Stimulated activated CD4-positive, alpha-beta T cell treated with anti-CD3 and anti-CD28 coated beads, Interleukin-12 subunit alpha, Interleukin-12 subunit beta, amount 100 ng/mL, for 24 hours (primary cell): ENCODE data around the gene IFIT2.
"Not testable (repeated sequence)": the region's sequence is repeated elsewhere in the genome, so short reads cannot be mapped to it uniquely, and the experiment has no call there.

ENCODE experiments used
- DNase-seq, 2 experiments: peaks; one replicate each; pipeline ENCODE4 v3.0.0-alpha.2; 2020; ENCODE audit warnings: low read depth in 2 of 2

IFIT2 gene

GRCh38 chr10:89301721-89302445 is at the start of gene IFIT2:
IFIT2 (plus strand) TSS chr10:89302046; CDS start chr10:89302124, 78 bp downstream.
- no peak for DNase-seq

GRCh38 chr10:89252225-89252585 is 49.6 kb upstream of the IFIT2 start:
- no peak for DNase-seq

- DNase-seq = not testable (repeated sequence)
Measured at GRCh38 chr10:89255091-89255579, 46.7 kb upstream of the IFIT2 start.

- no peak for DNase-seq
Measured at GRCh38 chr10:89255793-89256192, 46.1 kb upstream of the IFIT2 start.

GRCh38 chr10:89256340-89256739 is 45.5 kb upstream of the IFIT2 start:
- no peak for DNase-seq

- DNase-seq = no peak
Measured at GRCh38 chr10:89256962-89257361, 44.9 kb upstream of the IFIT2 start.

- no peak for DNase-seq
Measured at GRCh38 chr10:89257581-89257980, 44.3 kb upstream of the IFIT2 start.

GRCh38 chr10:89258881-89259280 is 43.0 kb upstream of the IFIT2 start:
- no peak for DNase-seq

GRCh38 chr10:89262086-89263051 is 39.5 kb upstream of the IFIT2 start:
- DNase-seq = no peak

GRCh38 chr10:89263091-89263490 is 38.8 kb upstream of the IFIT2 start:
- no peak for DNase-seq

- DNase-seq = no peak
Measured at GRCh38 chr10:89263531-89263930, 38.3 kb upstream of the IFIT2 start.

- DNase-seq = no peak
Measured at GRCh38 chr10:89266721-89267453, 35.0 kb upstream of the IFIT2 start.

- no peak for DNase-seq
Measured at GRCh38 chr10:89269433-89270152, 32.3 kb upstream of the IFIT2 start.

- DNase-seq = no peak
Measured at GRCh38 chr10:89270153-89270483, 31.7 kb upstream of the IFIT2 start.

GRCh38 chr10:89271532-89271931 is 30.3 kb upstream of the IFIT2 start:
- DNase-seq = no peak

GRCh38 chr10:89273680-89274079 is 28.2 kb upstream of the IFIT2 start:
- no peak for DNase-seq

GRCh38 chr10:89274928-89275327 is 26.9 kb upstream of the IFIT2 start:
- DNase-seq = no peak

- no peak for DNase-seq
Measured at GRCh38 chr10:89275383-89275782, 26.5 kb upstream of the IFIT2 start.

GRCh38 chr10:89278034-89278535 is 23.8 kb upstream of the IFIT2 start:
- DNase-seq = no peak

GRCh38 chr10:89278900-89279392 is 22.9 kb upstream of the IFIT2 start:
- no peak for DNase-seq

- no peak for DNase-seq
Measured at GRCh38 chr10:89279421-89279869, 22.4 kb upstream of the IFIT2 start.
